Osteoblast (primary cell): Measurements from ENCODE around the gene YKT6. TPM values are rescaled to one million over a fixed set of nuclear protein-coding genes. Genes with fewer than 3 reads are reported as not detected.
A peak's percentile ranks its signal among the peaks of the same experiment; 100 is the strongest.

Experiments used
- DNase-seq: peaks from one replicate; pipeline ENCODE4 v3.0.0; 2011; ENCODE audit warnings: low spot score, mixed read lengths; ENCODE audit not compliant: insufficient read length; ENCODE audit errors: missing footprints
- H2AFZ ChIP-seq: 2 replicates; pipeline ENCODE4 v1.6.0; 2011; ENCODE audit warnings: mild to moderate bottlenecking, low read length
- H3K27ac ChIP-seq: 2 replicates; pipeline ENCODE4 v1.5.1; 2011; ENCODE audit warnings: mild to moderate bottlenecking, low read depth, low read length, moderate library complexity
- H3K27me3 ChIP-seq: 2 replicates; pipeline ENCODE4 v1.6.0; 2012; ENCODE audit warnings: mild to moderate bottlenecking, control low read depth, inconsistent platforms, low read length, moderate library complexity; ENCODE audit not compliant: insufficient read depth
- H3K36me3 ChIP-seq: 2 replicates; pipeline ENCODE4 v1.5.1; 2011; ENCODE audit warnings: mild to moderate bottlenecking, low read length, control low read depth, moderate library complexity; ENCODE audit not compliant: insufficient read depth
- H3K4me1 ChIP-seq: 2 replicates; pipeline ENCODE4 v1.5.1; 2011; ENCODE audit warnings: mild to moderate bottlenecking, low read length, control low read depth, moderate library complexity; ENCODE audit not compliant: insufficient read depth
- H3K4me2 ChIP-seq: 2 replicates; pipeline ENCODE4 v1.6.0; 2011; ENCODE audit warnings: mild to moderate bottlenecking, low read length; ENCODE audit not compliant: insufficient read depth
- H3K4me3 ChIP-seq: fragments of 200-600 bp; sonication (generic); 3 replicates; pipeline ENCODE4 v1.5.1; 2012; ENCODE audit warnings: mild to moderate bottlenecking, low read length, inconsistent platforms; ENCODE audit not compliant: insufficient read depth
- H3K79me2 ChIP-seq: 2 replicates; pipeline ENCODE4 v1.6.0; 2012; ENCODE audit warnings: mild to moderate bottlenecking, low read length, control low read depth, inconsistent platforms; ENCODE audit not compliant: insufficient read depth
- H3K9me3 ChIP-seq: 2 replicates; pipeline ENCODE4 v1.5.1; 2011; ENCODE audit warnings: low read depth, low read length, control low read depth
- H4K20me1 ChIP-seq: 2 replicates; pipeline ENCODE4 v1.6.0; 2012; ENCODE audit warnings: mild to moderate bottlenecking, low read length, control low read depth; ENCODE audit not compliant: insufficient read depth
- CTCF ChIP-seq: IDR thresholded peaks from 2 replicates; pipeline ENCODE4 v1.5.1; 2011; ENCODE audit warnings: mild to moderate bottlenecking, low read depth, low read length, moderate library complexity; ENCODE audit errors: extremely low read depth
- total RNA-seq: library from RNA; depleted of rRNA; stranded (reverse); fragments of >200 nt; gene quantifications from 2 replicates; pipeline ENCODE4 v1.2.3, GENCODE V29; 2012

Gene YKT6
- total RNA-seq, 1 donor = 90.1 TPM

GRCh38 chr7:44220358-44221112, 19.8 kb downstream of the YKT6 start:
- H2AFZ ChIP-seq = no peak overlapping the region
- TF ChIP-seq CTCF = no peak
- H3K27ac ChIP-seq = no peak overlapping the region
- no peaks in the 10 kb centered on the region for H3K36me3 ChIP-seq
- H3K4me1 ChIP-seq = no peaks in the 10 kb centered on the region
- no peaks in the 10 kb centered on the region for H3K9me3 ChIP-seq
- H4K20me1 ChIP-seq = no peaks in the 10 kb centered on the region
- no peak overlapping the region for H3K4me3 ChIP-seq
- peaks cover 14% of the 10 kb centered on the region for H3K27me3 ChIP-seq
- DNase-seq = peak; percentile 83
- H3K4me2 ChIP-seq = no peak overlapping the region
- H3K79me2 ChIP-seq = no peaks in the 10 kb centered on the region

- Histone ChIP-seq H3K27me3 (peaks cover 18% of the 10 kb centered on the region), H3K4me1 (no peaks in the 10 kb centered on the region), H3K36me3 (no peaks in the 10 kb centered on the region), H3K79me2 (no peaks in the 10 kb centered on the region), H4K20me1 (no peaks in the 10 kb centered on the region), H3K4me2 (no peak overlapping the region), H2AFZ (no peak overlapping the region), H3K4me3 (no peak overlapping the region), H3K27ac (no peak overlapping the region), H3K9me3 (no peaks in the 10 kb centered on the region)
- peak; percentile 10 for TF ChIP-seq CTCF
- DNase-seq = peak; percentile 94
These were observed 20.5 kb downstream of the YKT6 start for GRCh38 chr7:44221231-44221791.

GRCh38 chr7:44222074-44222473, 21.3 kb downstream of the YKT6 start:
- peaks cover 18% of the 10 kb centered on the region for H3K27me3 ChIP-seq
- H3K4me3 ChIP-seq = no peak overlapping the region
- no peak overlapping the region for H2AFZ ChIP-seq
- H3K36me3 ChIP-seq = no peaks in the 10 kb centered on the region
- no peaks in the 10 kb centered on the region for H3K9me3 ChIP-seq
- no peaks in the 10 kb centered on the region for H3K4me1 ChIP-seq
- no peaks in the 10 kb centered on the region for H4K20me1 ChIP-seq
- H3K4me2 ChIP-seq = no peak overlapping the region
- DNase-seq = peak; percentile 15
- H3K27ac ChIP-seq = no peak overlapping the region
- no peaks in the 10 kb centered on the region for H3K79me2 ChIP-seq
- TF ChIP-seq CTCF = no peak

- H3K27me3 ChIP-seq = peaks cover 18% of the 10 kb centered on the region
- H3K27ac ChIP-seq = no peak overlapping the region
- H3K4me3 ChIP-seq = no peak overlapping the region
- no peak overlapping the region for H3K4me2 ChIP-seq
- no peak overlapping the region for H2AFZ ChIP-seq
- H3K36me3 ChIP-seq = no peaks in the 10 kb centered on the region
- no peaks in the 10 kb centered on the region for H4K20me1 ChIP-seq
- no peaks in the 10 kb centered on the region for H3K9me3 ChIP-seq
- H3K4me1 ChIP-seq = no peaks in the 10 kb centered on the region
- H3K79me2 ChIP-seq = no peaks in the 10 kb centered on the region
- DNase-seq = no peak
- no peak for TF ChIP-seq CTCF
These were observed 22.0 kb downstream of the YKT6 start for GRCh38 chr7:44222776-44223261.
